Liver (tissue), 9 donors: ENCODE data around the gene ITGA5. TPM values are rescaled to one million over a fixed set of nuclear protein-coding genes. Genes with fewer than 3 reads are reported as not detected.

Experiments
- DNase-seq: peaks from one replicate; pipeline ENCODE4 v3.0.0-alpha.2; 2017; ENCODE audit warnings: low spot score
- H3K27ac ChIP-seq, 2 donors: one replicate each; pipeline ENCODE4 v1.7.0; 2013; ENCODE audit warnings: inconsistent platforms in 2 of 2, low read length in 2 of 2, control low read depth in 1 of 2, low read depth in 1 of 2, mild to moderate bottlenecking in 1 of 2
- H3K27me3 ChIP-seq, 4 donors: one replicate each; pipeline versions ENCODE4 v1.6.1 to v1.7.0; 2013; ENCODE audit warnings: low read length in 3 of 4, inconsistent platforms in 1 of 4, mild to moderate bottlenecking in 1 of 4, moderate library complexity in 1 of 4; ENCODE audit not compliant: control insufficient read depth in 4 of 4, insufficient read depth in 4 of 4
- H3K36me3 ChIP-seq, 4 donors: one replicate each; pipeline versions ENCODE4 v1.6.1 to v1.7.0; 2013; ENCODE audit warnings: low read length in 3 of 4, mild to moderate bottlenecking in 3 of 4, low read depth in 1 of 4, moderate library complexity in 1 of 4; ENCODE audit not compliant: control insufficient read depth in 4 of 4, insufficient read depth in 3 of 4
- H3K4me1 ChIP-seq, 4 donors: one replicate each; pipeline versions ENCODE4 v1.6.1 to v1.7.0; 2013; ENCODE audit warnings: low read length in 3 of 4, mild to moderate bottlenecking in 3 of 4, moderate library complexity in 1 of 4; ENCODE audit not compliant: control insufficient read depth in 4 of 4, insufficient read depth in 4 of 4
- H3K4me3 ChIP-seq, 3 donors: one replicate each; pipeline versions ENCODE4 v1.6.1 to v1.7.0; 2013; ENCODE audit warnings: low read length in 3 of 3, control low read depth in 1 of 3, low read depth in 1 of 3, mild to moderate bottlenecking in 1 of 3
- H3K9ac ChIP-seq, 2 donors: one replicate each; pipeline ENCODE4 v1.7.0; 2013; ENCODE audit warnings: low read length in 2 of 2, mild to moderate bottlenecking in 2 of 2, moderate library complexity in 2 of 2, control low read depth in 1 of 2, low read depth in 1 of 2
- H3K9me3 ChIP-seq, 4 donors: one replicate each; pipeline versions ENCODE4 v1.6.1 to v1.7.0; 2013; ENCODE audit warnings: low read length in 3 of 4; ENCODE audit not compliant: control insufficient read depth in 4 of 4
- CTCF ChIP-seq: fragments of 150-350 bp; IDR thresholded peaks from 2 replicates; pipeline ENCODE4 v1.5.1; 2017; ENCODE audit warnings: improper control_type of control experiment, low read depth, low read length; ENCODE audit not compliant: missing input control
- EGR1 ChIP-seq, 2 donors: IDR thresholded peaks; 2 replicates each; pipeline ENCODE4 v1.6.1; 2016 to 2018; ENCODE audit warnings: antibody characterized with exemption in 2 of 2, low read depth in 2 of 2
- FOXA1 ChIP-seq: IDR thresholded peaks from 2 replicates; pipeline ENCODE4 v1.6.1; 2016; ENCODE audit warnings: antibody characterized with exemption
- FOXA2 ChIP-seq: IDR thresholded peaks from 2 replicates; pipeline ENCODE4 v1.6.1; 2016; ENCODE audit warnings: antibody characterized with exemption
- GABPA ChIP-seq, 2 donors: IDR thresholded peaks in 1 of 2; conservative IDR thresholded peaks in 1 of 2; 2 replicates each; pipeline ENCODE4 v1.6.1; 2016; ENCODE audit warnings: antibody characterized with exemption in 2 of 2, mild to moderate bottlenecking in 1 of 2, moderate library complexity in 1 of 2
- HNF4A ChIP-seq, 2 donors: conservative IDR thresholded peaks; 2 replicates each; pipeline ENCODE4 v1.6.1; 2016; ENCODE audit warnings: antibody characterized with exemption in 2 of 2, mild to moderate bottlenecking in 2 of 2
- HNF4G ChIP-seq: IDR thresholded peaks from 2 replicates; pipeline ENCODE4 v1.6.1; 2016; ENCODE audit warnings: antibody characterized with exemption
- JUND ChIP-seq, 2 donors: IDR thresholded peaks; 2 replicates each; pipeline ENCODE4 v1.6.1; 2016; ENCODE audit warnings: antibody characterized with exemption in 2 of 2
- NR2F2 ChIP-seq: IDR thresholded peaks from 2 replicates; pipeline ENCODE4 v1.6.1; 2016; ENCODE audit warnings: antibody characterized with exemption
- RAD21 ChIP-seq, 2 donors: IDR thresholded peaks; 2 replicates each; pipeline ENCODE4 v1.6.1; 2016; ENCODE audit warnings: antibody characterized with exemption in 2 of 2, mild to moderate bottlenecking in 2 of 2
- RXRA ChIP-seq, 2 donors: IDR thresholded peaks; 2 replicates each; pipeline ENCODE4 v1.6.1; 2017 to 2018; ENCODE audit warnings: antibody characterized with exemption in 2 of 2, mild to moderate bottlenecking in 1 of 2
- SP1 ChIP-seq: IDR thresholded peaks from 2 replicates; pipeline ENCODE4 v1.6.1; 2018; ENCODE audit warnings: antibody characterized with exemption, mild to moderate bottlenecking
- TAF1 ChIP-seq: conservative IDR thresholded peaks from 2 replicates; pipeline ENCODE4 v1.6.1; 2016; ENCODE audit warnings: antibody characterized with exemption, mild to moderate bottlenecking
- ZBTB33 ChIP-seq: IDR thresholded peaks from 2 replicates; pipeline ENCODE4 v1.6.1; 2016; ENCODE audit warnings: antibody characterized with exemption
- WGBS: extraction: QIAGEN DNeasy Blood & Tissue Kit; methylation state at CpG from one replicate; pipeline ENCODE4 v1.1.7; 2013; 5-methylcytosine and 5-hydroxymethylcytosine counted together
- polyA plus RNA-seq, 2 donors: library from polyadenylated mRNA; stranded (reverse) in 1 of 2; unstranded in 1 of 2; fragments of 200-250 nt in 1 of 2; fragments of >200 nt in 1 of 2; fragmentation: Nextera tagmentation in 1 of 2; extraction: Ambion mirVana in 1 of 2; gene quantifications; one replicate each; pipeline versions ENCODE4 v1.2.1 to v1.2.3, GENCODE V29; 2013 to 2015
- total RNA-seq, 2 donors: library from RNA; depleted of rRNA; stranded (reverse); fragments of >200 nt; gene quantifications; one replicate each; pipeline ENCODE4 v1.2.3, GENCODE V29; 2014
- TF ChIP-seq, protein P1 (sequence below): IDR thresholded peaks from 2 replicates; pipeline ENCODE4 v1.6.1; 2016; ENCODE audit warnings: antibody characterized with exemption
- TF ChIP-seq, protein P2 (sequence below): IDR thresholded peaks from 2 replicates; pipeline ENCODE4 v1.6.1; 2016; ENCODE audit warnings: antibody characterized with exemption, mild to moderate bottlenecking
- TF ChIP-seq, protein P3 (sequence below): IDR thresholded peaks from 2 replicates; pipeline ENCODE4 v1.6.1; 2016; ENCODE audit warnings: antibody characterized with exemption
- donor health status: healthy.
- donor health status: healthy.
- donor health status: healthy.
- donor health status: healthy.
- donor health status: healthy.

Gene ITGA5
- total and polyA plus RNA-seq, 4 donors = 26.6 to 60.7 (median 39.6) TPM

GRCh38 chr12:54411391-54412241 lies 7.5 kb downstream of the ITGA5 start:
- WGBS = 59% methylated on average over 10 of the region's 10 CpGs
- H3K4me1 ChIP-seq = peaks cover 18 to 63% (median 50%) of the 10 kb centered on the region in 4 donors
- TF ChIP-seq SP1 (no peak), EGR1 (IDR thresholded peaks at IDR 0.05; ENCODE audit: low read depth in 2 of 2) (no peak), RAD21 (IDR thresholded peaks at IDR 0.05) (no peak), NR2F2 (no peak), RXRA (IDR thresholded peaks at IDR 0.05) (no peak), FOXA1 (no peak), FOXA2 (no peak)
- TF ChIP-seq, protein P1, sequence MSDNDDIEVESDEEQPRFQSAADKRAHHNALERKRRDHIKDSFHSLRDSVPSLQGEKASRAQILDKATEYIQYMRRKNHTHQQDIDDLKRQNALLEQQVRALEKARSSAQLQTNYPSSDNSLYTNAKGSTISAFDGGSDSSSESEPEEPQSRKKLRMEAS = no peak
- TF ChIP-seq, protein P2, sequence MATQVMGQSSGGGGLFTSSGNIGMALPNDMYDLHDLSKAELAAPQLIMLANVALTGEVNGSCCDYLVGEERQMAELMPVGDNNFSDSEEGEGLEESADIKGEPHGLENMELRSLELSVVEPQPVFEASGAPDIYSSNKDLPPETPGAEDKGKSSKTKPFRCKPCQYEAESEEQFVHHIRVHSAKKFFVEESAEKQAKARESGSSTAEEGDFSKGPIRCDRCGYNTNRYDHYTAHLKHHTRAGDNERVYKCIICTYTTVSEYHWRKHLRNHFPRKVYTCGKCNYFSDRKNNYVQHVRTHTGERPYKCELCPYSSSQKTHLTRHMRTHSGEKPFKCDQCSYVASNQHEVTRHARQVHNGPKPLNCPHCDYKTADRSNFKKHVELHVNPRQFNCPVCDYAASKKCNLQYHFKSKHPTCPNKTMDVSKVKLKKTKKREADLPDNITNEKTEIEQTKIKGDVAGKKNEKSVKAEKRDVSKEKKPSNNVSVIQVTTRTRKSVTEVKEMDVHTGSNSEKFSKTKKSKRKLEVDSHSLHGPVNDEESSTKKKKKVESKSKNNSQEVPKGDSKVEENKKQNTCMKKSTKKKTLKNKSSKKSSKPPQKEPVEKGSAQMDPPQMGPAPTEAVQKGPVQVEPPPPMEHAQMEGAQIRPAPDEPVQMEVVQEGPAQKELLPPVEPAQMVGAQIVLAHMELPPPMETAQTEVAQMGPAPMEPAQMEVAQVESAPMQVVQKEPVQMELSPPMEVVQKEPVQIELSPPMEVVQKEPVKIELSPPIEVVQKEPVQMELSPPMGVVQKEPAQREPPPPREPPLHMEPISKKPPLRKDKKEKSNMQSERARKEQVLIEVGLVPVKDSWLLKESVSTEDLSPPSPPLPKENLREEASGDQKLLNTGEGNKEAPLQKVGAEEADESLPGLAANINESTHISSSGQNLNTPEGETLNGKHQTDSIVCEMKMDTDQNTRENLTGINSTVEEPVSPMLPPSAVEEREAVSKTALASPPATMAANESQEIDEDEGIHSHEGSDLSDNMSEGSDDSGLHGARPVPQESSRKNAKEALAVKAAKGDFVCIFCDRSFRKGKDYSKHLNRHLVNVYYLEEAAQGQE = no peak
- TF ChIP-seq, protein P3, sequence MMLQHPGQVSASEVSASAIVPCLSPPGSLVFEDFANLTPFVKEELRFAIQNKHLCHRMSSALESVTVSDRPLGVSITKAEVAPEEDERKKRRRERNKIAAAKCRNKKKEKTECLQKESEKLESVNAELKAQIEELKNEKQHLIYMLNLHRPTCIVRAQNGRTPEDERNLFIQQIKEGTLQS = no peak
- no peak for DNase-seq
- H3K9ac ChIP-seq = no peak overlapping the region
- no peaks in the 10 kb centered on the region for H3K27me3 ChIP-seq
- no peak overlapping the region for H3K4me3 ChIP-seq
- H3K36me3 ChIP-seq = peaks cover 6 to 22% (median 13%) of the 10 kb centered on the region in 4 donors
- peak overlapping the region; percentile 21 to 37 for H3K27ac ChIP-seq
- no peaks in the 10 kb centered on the region for H3K9me3 ChIP-seq

- no peaks in the 10 kb centered on the region for H3K27me3 ChIP-seq
- WGBS = 94% methylated on average over 8 of the region's 8 CpGs
Observed at GRCh38 chr12:54409267-54409666, 9.8 kb downstream of the ITGA5 start.

More at GRCh38 chr12:54409267-54409666, 9.8 kb downstream of the ITGA5 start:
- DNase-seq = no peak
- H3K4me1 ChIP-seq = peaks cover 16 to 49% (median 38%) of the 10 kb centered on the region in 4 donors
- TF ChIP-seq, protein P3 = no peak
- no peak for TF ChIP-seq ZBTB33
- no peak for TF ChIP-seq SP1
- TF ChIP-seq FOXA2 = no peak
- TF ChIP-seq RXRA (IDR thresholded peaks at IDR 0.05) = no peak
- TF ChIP-seq HNF4G = no peak
- TF ChIP-seq GABPA (IDR thresholded peaks at IDR 0.05 in 1 of 2, conservative IDR thresholded peaks at IDR 0.05 in 1 of 2) = no peak
- TF ChIP-seq, protein P1 = no peak
- TF ChIP-seq JUND (IDR thresholded peaks at IDR 0.05) = no peak
- TF ChIP-seq, protein P2 = no peak
- no peak for TF ChIP-seq HNF4A (conservative IDR thresholded peaks at IDR 0.05)
- TF ChIP-seq FOXA1 = no peak
- TF ChIP-seq EGR1 (IDR thresholded peaks at IDR 0.05; ENCODE audit: low read depth in 2 of 2) = no peak
- no peak for TF ChIP-seq TAF1
- no peak for TF ChIP-seq RAD21 (IDR thresholded peaks at IDR 0.05)
- TF ChIP-seq CTCF = no peak
- no peak for TF ChIP-seq NR2F2
- no peaks in the 10 kb centered on the region for H3K9me3 ChIP-seq
- H3K9ac ChIP-seq = no peak overlapping the region
- H3K4me3 ChIP-seq = no peak overlapping the region
- H3K27ac ChIP-seq = no peak overlapping the region
- H3K36me3 ChIP-seq = peaks cover 9 to 39% (median 30%) of the 10 kb centered on the region in 4 donors
